Mesenchymal stem cell (in vitro differentiated cells and primary cell): ENCODE measurements around the gene SFXN5.

Source experiments
- DNase-seq: peaks from one replicate; pipeline ENCODE4 v3.0.0-alpha.2; 2013
- H2AFZ ChIP-seq: one replicate; pipeline ENCODE4 v1.6.1; 2013; ENCODE audit warnings: low read depth, mild to moderate bottlenecking, control low read depth, inconsistent platforms, low read length, moderate library complexity
- H2AK5ac ChIP-seq: 2 replicates; pipeline ENCODE4 v1.6.1; 2013; ENCODE audit warnings: low read length, moderate library complexity, mild to moderate bottlenecking, inconsistent platforms; ENCODE audit not compliant: severe bottlenecking
- H2BK120ac ChIP-seq: one replicate; pipeline ENCODE4 v1.6.1; 2013; ENCODE audit warnings: low read depth, mild to moderate bottlenecking, inconsistent platforms, low read length, moderate library complexity
- H2BK12ac ChIP-seq, 2 experiments: one replicate each; pipeline ENCODE4 v1.6.1; 2013; ENCODE audit warnings: inconsistent platforms in 2 of 2, low read length in 2 of 2, mild to moderate bottlenecking in 2 of 2, moderate library complexity in 2 of 2, control low read depth in 1 of 2
- H2BK15ac ChIP-seq: one replicate; pipeline ENCODE4 v1.6.1; 2013; ENCODE audit warnings: mild to moderate bottlenecking, low read depth, inconsistent platforms; ENCODE audit not compliant: poor library complexity, severe bottlenecking
- H2BK5ac ChIP-seq: 2 replicates; pipeline ENCODE4 v1.6.1; 2013; ENCODE audit warnings: low read depth, mild to moderate bottlenecking, low read length, control low read depth, inconsistent platforms; ENCODE audit not compliant: poor library complexity, severe bottlenecking
- H3K14ac ChIP-seq, 2 experiments: one replicate each; pipeline ENCODE4 v1.6.1; 2013; ENCODE audit warnings: inconsistent platforms in 2 of 2, low read length in 2 of 2, control low read depth in 1 of 2, mild to moderate bottlenecking in 1 of 2, moderate library complexity in 1 of 2
- H3K18ac ChIP-seq, 2 experiments: one replicate each; pipeline ENCODE4 v1.6.1; 2013; ENCODE audit warnings: inconsistent platforms in 2 of 2, low read length in 2 of 2, control low read depth in 1 of 2, low read depth in 1 of 2, mild to moderate bottlenecking in 1 of 2
- H3K23ac ChIP-seq, 2 experiments: one replicate each; pipeline ENCODE4 v1.6.1; 2013; ENCODE audit warnings: inconsistent platforms in 2 of 2, low read length in 2 of 2, mild to moderate bottlenecking in 2 of 2, moderate library complexity in 2 of 2, control low read depth in 1 of 2
- H3K27ac ChIP-seq: 2 replicates; pipeline ENCODE4 v1.5.1; 2013; ENCODE audit warnings: mild to moderate bottlenecking, moderate library complexity, low read length, control low read depth, inconsistent platforms; ENCODE audit not compliant: poor library complexity, severe bottlenecking
- H3K27me3 ChIP-seq, 2 experiments: 2 replicates each; pipeline versions ENCODE4 v1.6.1 to v1.7.0; 2013; ENCODE audit warnings: low read length in 2 of 2, mild to moderate bottlenecking in 2 of 2, moderate library complexity in 2 of 2, control low read depth in 1 of 2, inconsistent platforms in 1 of 2; ENCODE audit not compliant: control insufficient read depth in 1 of 2, insufficient read depth in 1 of 2
- H3K36me3 ChIP-seq, 2 experiments: 2 replicates each; pipeline versions ENCODE4 v1.6.1 to v1.7.0; 2013; ENCODE audit warnings: low read length in 2 of 2, control low read depth in 1 of 2, inconsistent platforms in 1 of 2, low read depth in 1 of 2, mild to moderate bottlenecking in 1 of 2; ENCODE audit not compliant: insufficient read depth in 2 of 2, control insufficient read depth in 1 of 2
- H3K4ac ChIP-seq, 2 experiments: one replicate each; pipeline ENCODE4 v1.6.1; 2013; ENCODE audit warnings: inconsistent platforms in 2 of 2, low read length in 2 of 2, mild to moderate bottlenecking in 2 of 2, moderate library complexity in 2 of 2, control low read depth in 1 of 2, low read depth in 1 of 2
- H3K4me1 ChIP-seq: 2 replicates; pipeline ENCODE4 v1.6.1; 2013; ENCODE audit warnings: low read depth, low read length, control low read depth; ENCODE audit not compliant: control insufficient read depth, insufficient read depth
- H3K4me2 ChIP-seq: 2 replicates; pipeline ENCODE4 v1.6.1; 2013; ENCODE audit warnings: low read length, mild to moderate bottlenecking, inconsistent platforms; ENCODE audit not compliant: poor library complexity, severe bottlenecking
- H3K4me3 ChIP-seq, 2 experiments: 2 replicates each; pipeline versions ENCODE4 v1.5.1 to v1.7.0; 2013; ENCODE audit warnings: low read length in 2 of 2, mild to moderate bottlenecking in 2 of 2, control low read depth in 1 of 2, low read depth in 1 of 2; ENCODE audit not compliant: insufficient read depth in 1 of 2
- H3K79me1 ChIP-seq: replicated peaks from 2 replicates; pipeline ENCODE4 v1.6.1; 2013; ENCODE audit warnings: mild to moderate bottlenecking, control low read depth, low read length, inconsistent platforms; ENCODE audit not compliant: poor library complexity, severe bottlenecking
- H3K9ac ChIP-seq: 2 replicates; pipeline ENCODE4 v1.7.0; 2013; ENCODE audit warnings: mild to moderate bottlenecking, low read length, moderate library complexity
- H3K9me3 ChIP-seq: 2 replicates; pipeline ENCODE4 v1.7.0; 2013; ENCODE audit warnings: mild to moderate bottlenecking, low read length; ENCODE audit not compliant: control insufficient read depth
- H4K8ac ChIP-seq: one replicate; pipeline ENCODE4 v1.6.1; 2013; ENCODE audit warnings: inconsistent platforms, mild to moderate bottlenecking, low read length, moderate library complexity
- H4K91ac ChIP-seq: one replicate; pipeline ENCODE4 v1.6.1; 2013; ENCODE audit warnings: mild to moderate bottlenecking, low read length, inconsistent platforms
- WGBS: methylation state at CpG from one replicate; pipeline ENCODE4 v1.1.7; 2013; ENCODE audit warnings: mixed read lengths; 5-methylcytosine and 5-hydroxymethylcytosine counted together

SFXN5 gene

GRCh38 chr2:72896446-72896845 lies 175.1 kb downstream of the SFXN5 start:
- Histone ChIP-seq H3K14ac (no peak overlapping the region), H3K9ac (no peak overlapping the region), H2BK5ac (no peak overlapping the region), H3K79me1 (no peaks in the 10 kb centered on the region), H2AFZ (no peak overlapping the region), H4K8ac (no peak overlapping the region), H3K4ac (no peak overlapping the region), H3K4me3 (no peak overlapping the region), H3K9me3 (no peaks in the 10 kb centered on the region), H3K4me2 (no peak overlapping the region), H3K27me3 (peaks cover 65 to 68% of the 10 kb centered on the region in 2 experiments), H3K4me1 (peaks cover 13% of the 10 kb centered on the region), H2BK12ac (no peak overlapping the region), H3K18ac (no peak overlapping the region), H3K27ac (no peak overlapping the region), H2BK15ac (no peak overlapping the region), H2BK120ac (no peak overlapping the region), H3K36me3 (peaks cover 9 to 11% of the 10 kb centered on the region in 2 experiments), H3K23ac (no peak overlapping the region), H4K91ac (no peak overlapping the region), H2AK5ac (no peak overlapping the region)
- no peak for DNase-seq
- 86% methylated on average over 1 of the region's 4 CpGs for WGBS

GRCh38 chr2:72895759-72896281 lies 175.7 kb downstream of the SFXN5 start:
- no peak overlapping the region for H2BK15ac ChIP-seq
- no peak overlapping the region for H4K91ac ChIP-seq
- 44% methylated on average over 16 of the region's 16 CpGs for WGBS
- H3K36me3 ChIP-seq = peaks cover 13 to 15% of the 10 kb centered on the region in 2 experiments
- H3K14ac ChIP-seq = peak overlapping the region in 1 of 2 experiments; percentile 85
- peak overlapping the region; percentile 24 for H3K9ac ChIP-seq
- H3K79me1 ChIP-seq = no peaks in the 10 kb centered on the region
- H3K4me1 ChIP-seq = peaks cover 13% of the 10 kb centered on the region
- DNase-seq = peak; percentile 24
- peak overlapping the region in 1 of 2 experiments; percentile 66 for H3K4me3 ChIP-seq
- H2BK12ac ChIP-seq = no peak overlapping the region
- no peak overlapping the region for H3K27ac ChIP-seq
- peaks cover 59 to 62% of the 10 kb centered on the region in 2 experiments for H3K27me3 ChIP-seq
- no peaks in the 10 kb centered on the region for H3K9me3 ChIP-seq
- H3K18ac ChIP-seq = no peak overlapping the region
- no peak overlapping the region for H3K4me2 ChIP-seq
- no peak overlapping the region for H2AK5ac ChIP-seq
- no peak overlapping the region for H2BK5ac ChIP-seq
- no peak overlapping the region for H3K4ac ChIP-seq
- no peak overlapping the region for H4K8ac ChIP-seq
- H2BK120ac ChIP-seq = no peak overlapping the region
- H2AFZ ChIP-seq = no peak overlapping the region
- peak overlapping the region in 1 of 2 experiments; percentile 60 for H3K23ac ChIP-seq

GRCh38 chr2:72895154-72895553 lies 176.4 kb downstream of the SFXN5 start:
- Histone ChIP-seq H3K18ac (no peak overlapping the region), H3K27ac (no peak overlapping the region), H3K23ac (no peak overlapping the region), H3K9me3 (no peaks in the 10 kb centered on the region), H3K4me2 (no peak overlapping the region), H3K4ac (no peak overlapping the region), H3K79me1 (no peaks in the 10 kb centered on the region), H4K91ac (no peak overlapping the region), H2BK5ac (no peak overlapping the region), H2AFZ (no peak overlapping the region), H3K4me1 (peaks cover 13% of the 10 kb centered on the region), H3K27me3 (peaks cover 53 to 55% of the 10 kb centered on the region in 2 experiments), H3K14ac (no peak overlapping the region), H4K8ac (no peak overlapping the region), H2BK12ac (no peak overlapping the region), H3K4me3 (peak overlapping the region in 1 of 2 experiments; percentile 66), H3K9ac (peak overlapping the region; percentile 24), H2BK120ac (no peak overlapping the region), H2AK5ac (no peak overlapping the region), H2BK15ac (no peak overlapping the region), H3K36me3 (peaks cover 13 to 15% of the 10 kb centered on the region in 2 experiments)
- WGBS = 7% methylated on average over 2 of the region's 4 CpGs
- no peak for DNase-seq

GRCh38 chr2:72894514-72894913 lies 177.0 kb downstream of the SFXN5 start:
- DNase-seq = no peak
- Histone ChIP-seq H4K91ac (peak overlapping the region; percentile 0), H3K4me1 (peaks cover 13% of the 10 kb centered on the region), H3K9ac (no peak overlapping the region), H2AK5ac (no peak overlapping the region), H3K14ac (no peak overlapping the region), H3K79me1 (peaks cover 2% of the 10 kb centered on the region), H3K36me3 (peaks cover 15 to 18% of the 10 kb centered on the region in 2 experiments), H2BK120ac (no peak overlapping the region), H3K18ac (no peak overlapping the region), H2BK15ac (no peak overlapping the region), H2BK5ac (no peak overlapping the region), H3K4me3 (no peak overlapping the region), H3K4me2 (no peak overlapping the region), H3K9me3 (no peaks in the 10 kb centered on the region), H3K4ac (no peak overlapping the region), H2BK12ac (no peak overlapping the region), H3K27me3 (peaks cover 46 to 49% of the 10 kb centered on the region in 2 experiments), H2AFZ (no peak overlapping the region), H4K8ac (no peak overlapping the region), H3K27ac (no peak overlapping the region), H3K23ac (no peak overlapping the region)
- WGBS = 94% methylated on average over 7 of the region's 9 CpGs
